SK-N-MC (cell line): ENCODE results near the gene NOMO2.
"Not testable (repeated sequence)": the region's sequence is repeated elsewhere in the genome, so short reads cannot be mapped to it uniquely, and the experiment has no call there.

Experiments used
- DNase-seq: peaks from one replicate; pipeline ENCODE4 v3.0.0-alpha.2; 2011; ENCODE audit warnings: low read depth, low spot score
- H3K27ac ChIP-seq: fragments of 200-600 bp; sonication (generic); 2 replicates; pipeline ENCODE4 v1.5.1; 2016; ENCODE audit warnings: mixed run types
- H3K36me3 ChIP-seq: fragments of 200-600 bp; sonication (generic); 2 replicates; pipeline ENCODE4 v1.6.1; 2017; ENCODE audit warnings: antibody characterized with exemption, low read length, mixed read lengths; ENCODE audit not compliant: insufficient read depth
- H3K4me3 ChIP-seq: fragments of 200-600 bp; sonication (generic); 2 replicates; pipeline ENCODE4 v1.5.1; 2016
- H3K9ac ChIP-seq: fragments of 200-600 bp; sonication (generic); 2 replicates; pipeline ENCODE4 v1.8.0; 2017; ENCODE audit warnings: mixed run types, mixed read lengths; ENCODE audit not compliant: insufficient read length
- H3K9me3 ChIP-seq: fragments of 200-600 bp; sonication (generic); 2 replicates; pipeline ENCODE4 v1.6.1; 2017; ENCODE audit warnings: low read depth, mild to moderate bottlenecking, antibody characterized with exemption, low read length, moderate library complexity, mixed read lengths

Gene NOMO2

GRCh38 chr16:18521445-18522181 is 40.3 kb downstream of the NOMO2 start:
- H3K9me3 ChIP-seq, H3K9ac ChIP-seq, H3K27ac ChIP-seq, DNase-seq, H3K4me3 ChIP-seq, H3K36me3 ChIP-seq: not testable (repeated sequence)

DNA sequence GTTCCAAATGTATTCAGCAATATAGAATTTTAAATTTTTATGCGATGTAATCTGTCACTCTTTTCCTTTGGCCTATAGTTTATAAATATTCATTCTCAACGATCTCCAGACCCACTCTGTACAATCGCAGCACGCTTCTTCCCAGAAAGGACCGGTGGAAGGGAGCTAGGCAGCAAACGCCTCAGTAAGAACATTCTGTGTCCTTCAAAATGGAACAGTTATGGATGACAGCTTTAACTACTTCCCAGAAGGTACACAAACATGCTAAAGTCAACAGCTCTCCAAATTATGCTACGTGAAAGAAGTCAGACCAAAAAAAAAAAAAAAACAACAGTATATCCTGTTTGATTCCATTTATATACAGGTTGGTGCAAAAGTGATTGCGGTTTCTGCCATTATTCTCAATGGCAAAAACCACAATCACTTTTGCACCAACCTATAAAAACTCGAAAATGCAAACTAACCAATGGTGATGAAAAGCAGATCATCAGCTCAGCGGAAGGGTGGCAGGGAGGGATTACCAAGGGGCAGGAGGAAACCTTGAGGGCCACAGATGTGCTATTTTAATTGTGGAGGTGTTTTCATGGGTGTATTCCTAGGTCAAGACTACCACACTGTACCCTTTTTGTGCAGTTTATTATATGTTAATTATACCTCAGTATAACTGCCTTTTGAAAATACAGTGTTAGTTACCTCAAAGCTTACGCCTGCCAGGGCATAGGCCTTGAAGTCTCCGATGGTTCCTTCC is 43.2 kb downstream of the NOMO2 start:
- not testable (repeated sequence) for H3K27ac ChIP-seq, H3K36me3 ChIP-seq, H3K9ac ChIP-seq, H3K4me3 ChIP-seq, DNase-seq, H3K9me3 ChIP-seq

GRCh38 chr16:18498430-18498829 is 63.5 kb downstream of the NOMO2 start:
- not testable (repeated sequence) for H3K4me3 ChIP-seq, H3K9me3 ChIP-seq, H3K9ac ChIP-seq, DNase-seq, H3K36me3 ChIP-seq, H3K27ac ChIP-seq

DNA sequence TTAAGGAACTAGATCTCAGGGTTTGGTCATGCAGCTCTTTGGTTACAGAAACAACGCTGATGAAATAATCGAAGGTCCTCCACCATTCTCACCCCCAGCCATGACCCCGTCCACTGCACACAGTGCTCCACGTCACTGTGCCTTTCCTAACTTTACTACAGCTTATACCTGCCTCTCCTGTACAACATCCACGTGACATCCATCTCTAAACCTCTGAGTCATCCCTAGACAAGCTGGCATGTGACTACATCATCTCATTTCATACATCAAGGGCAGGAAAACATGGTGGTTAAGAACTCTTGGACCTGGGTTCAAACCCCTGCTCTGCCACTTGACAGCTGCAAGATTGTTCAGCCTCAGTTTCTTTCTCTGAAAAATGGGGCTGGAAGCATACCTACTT is 64.9 kb downstream of the NOMO2 start:
- not testable (repeated sequence) for DNase-seq, H3K9ac ChIP-seq, H3K36me3 ChIP-seq, H3K4me3 ChIP-seq, H3K27ac ChIP-seq, H3K9me3 ChIP-seq

DNA sequence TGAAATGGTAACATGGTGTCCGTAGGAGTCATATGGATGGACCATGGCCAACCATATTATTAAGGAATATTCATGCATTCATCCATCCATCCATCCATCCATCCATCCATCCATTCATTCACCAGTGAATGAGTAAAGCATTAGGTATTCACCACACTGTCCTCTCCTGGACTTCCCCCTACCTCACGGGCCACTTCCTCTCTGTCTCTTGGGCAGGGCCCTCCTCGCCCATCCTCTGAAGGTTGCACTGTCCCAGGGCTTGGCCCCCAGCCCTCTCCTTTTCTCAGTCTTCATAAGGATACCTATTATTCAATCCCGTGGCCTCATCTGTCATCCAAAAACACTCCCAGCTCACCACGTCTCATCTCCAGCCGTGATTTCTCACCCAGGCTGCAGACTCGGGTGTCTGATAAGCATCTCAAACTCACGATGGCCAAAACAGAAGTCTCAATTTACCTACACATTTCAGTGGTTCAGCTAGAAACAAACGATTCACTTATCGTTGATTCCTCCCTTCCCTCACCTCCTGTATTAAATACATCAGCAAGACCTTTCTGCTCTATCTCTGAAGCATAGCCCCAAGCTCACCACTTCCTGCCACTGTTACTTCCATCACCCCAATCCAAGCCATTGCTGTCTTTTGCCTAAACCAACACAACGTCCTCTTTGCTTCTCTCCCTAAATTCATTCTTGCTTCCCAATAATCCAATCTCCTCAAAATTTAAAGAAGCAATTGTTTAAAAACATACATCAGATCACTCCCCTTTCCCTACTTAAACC is 69.6 kb downstream of the NOMO2 start:
- H3K4me3 ChIP-seq, DNase-seq, H3K36me3 ChIP-seq, H3K27ac ChIP-seq, H3K9me3 ChIP-seq, H3K9ac ChIP-seq: not testable (repeated sequence)

GRCh38 chr16:18436025-18436424 is 125.9 kb downstream of the NOMO2 start:
- not testable (repeated sequence) for H3K9me3 ChIP-seq, H3K4me3 ChIP-seq, DNase-seq, H3K27ac ChIP-seq, H3K36me3 ChIP-seq, H3K9ac ChIP-seq

DNA sequence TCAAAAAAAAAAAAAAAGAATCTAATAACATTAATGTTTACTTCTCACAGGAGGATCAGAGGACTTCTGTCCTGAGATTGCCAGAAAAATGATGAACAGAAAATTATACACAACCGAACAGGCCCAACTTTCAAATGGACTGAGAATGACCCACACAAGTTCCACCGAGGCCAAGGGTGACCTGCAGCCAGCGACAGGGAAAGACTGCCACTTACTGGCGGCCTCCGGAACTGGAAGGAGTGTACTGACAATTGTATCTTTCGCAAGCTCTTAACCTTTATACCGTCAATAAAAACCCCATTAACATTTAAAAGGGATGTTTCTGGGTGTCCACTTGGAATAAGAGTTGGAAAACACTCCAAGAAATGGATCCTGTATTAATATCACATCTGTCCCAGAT is 146.1 kb downstream of the NOMO2 start:
- not testable (repeated sequence) for H3K27ac ChIP-seq, DNase-seq, H3K36me3 ChIP-seq, H3K9me3 ChIP-seq, H3K4me3 ChIP-seq, H3K9ac ChIP-seq

DNA sequence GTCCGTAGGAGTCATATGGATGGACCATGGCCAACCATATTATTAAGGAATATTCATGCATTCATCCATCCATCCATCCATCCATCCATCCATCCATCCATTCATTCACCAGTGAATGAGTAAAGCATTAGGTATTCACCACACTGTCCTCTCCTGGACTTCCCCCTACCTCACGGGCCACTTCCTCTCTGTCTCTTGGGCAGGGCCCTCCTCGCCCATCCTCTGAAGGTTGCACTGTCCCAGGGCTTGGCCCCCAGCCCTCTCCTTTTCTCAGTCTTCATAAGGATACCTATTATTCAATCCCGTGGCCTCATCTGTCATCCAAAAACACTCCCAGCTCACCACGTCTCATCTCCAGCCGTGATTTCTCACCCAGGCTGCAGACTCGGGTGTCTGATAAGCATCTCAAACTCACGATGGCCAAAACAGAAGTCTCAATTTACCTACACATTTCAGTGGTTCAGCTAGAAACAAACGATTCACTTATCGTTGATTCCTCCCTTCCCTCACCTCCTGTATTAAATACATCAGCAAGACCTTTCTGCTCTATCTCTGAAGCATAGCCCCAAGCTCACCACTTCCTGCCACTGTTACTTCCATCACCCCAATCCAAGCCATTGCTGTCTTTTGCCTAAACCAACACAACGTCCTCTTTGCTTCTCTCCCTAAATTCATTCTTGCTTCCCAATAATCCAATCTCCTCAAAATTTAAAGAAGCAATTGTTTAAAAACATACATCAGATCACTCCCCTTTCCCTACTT is 152.2 kb downstream of the NOMO2 start:
- H3K4me3 ChIP-seq, H3K27ac ChIP-seq, H3K9ac ChIP-seq, DNase-seq, H3K9me3 ChIP-seq, H3K36me3 ChIP-seq: not testable (repeated sequence)

GRCh38 chr16:18401851-18402657 is 159.8 kb downstream of the NOMO2 start:
- not testable (repeated sequence) for H3K4me3 ChIP-seq, H3K36me3 ChIP-seq, H3K9me3 ChIP-seq, H3K9ac ChIP-seq, H3K27ac ChIP-seq, DNase-seq

GRCh38 chr16:18401159-18401558 is 160.7 kb downstream of the NOMO2 start:
- not testable (repeated sequence) for DNase-seq, H3K36me3 ChIP-seq, H3K9ac ChIP-seq, H3K4me3 ChIP-seq, H3K9me3 ChIP-seq, H3K27ac ChIP-seq

DNA sequence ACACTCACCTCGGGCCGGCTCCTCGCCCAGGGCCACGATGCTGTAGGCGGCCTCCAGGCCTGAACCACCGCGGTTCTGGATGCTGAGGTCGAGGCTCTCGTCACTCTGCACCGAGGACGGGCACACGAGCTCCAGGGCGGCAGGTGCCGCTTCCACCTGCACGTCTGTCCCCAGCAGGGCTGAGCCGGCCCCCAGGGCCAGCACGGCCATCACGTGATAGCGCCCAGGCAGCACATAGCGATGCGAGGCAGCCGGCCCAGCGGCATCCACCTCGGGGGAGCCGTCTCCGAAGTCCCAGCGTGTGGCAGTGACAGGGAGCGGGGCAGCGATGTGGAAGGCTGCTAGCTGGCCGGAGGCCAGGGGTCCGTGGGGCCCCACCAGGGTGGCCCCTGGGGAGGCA is 167.5 kb downstream of the NOMO2 start:
- not testable (repeated sequence) for H3K9ac ChIP-seq, H3K9me3 ChIP-seq, H3K36me3 ChIP-seq, H3K4me3 ChIP-seq, H3K27ac ChIP-seq, DNase-seq

GRCh38 chr16:18387767-18388166 is 174.1 kb downstream of the NOMO2 start:
- not testable (repeated sequence) for H3K9ac ChIP-seq, H3K4me3 ChIP-seq, DNase-seq, H3K9me3 ChIP-seq, H3K36me3 ChIP-seq, H3K27ac ChIP-seq

- H3K36me3 ChIP-seq, H3K9ac ChIP-seq, DNase-seq, H3K27ac ChIP-seq, H3K4me3 ChIP-seq, H3K9me3 ChIP-seq: not testable (repeated sequence)
Observed at GRCh38 chr16:18386517-18386916, 175.4 kb downstream of the NOMO2 start.
